Keratinocyte (primary cell): ENCODE results near the gene DDAH2. TPM values are rescaled to one million over a fixed set of nuclear protein-coding genes. Genes with fewer than 3 reads are reported as not detected.
A peak's percentile ranks its signal among the peaks of the same experiment; 100 is the strongest.

Source experiments
- DNase-seq: peaks from one replicate; pipeline ENCODE4 v3.0.0-alpha.2; 2011; ENCODE audit warnings: low read depth, missing footprints, low spot score
- FAIRE-seq: peaks from 2 replicates; lab custom pipeline; 2011; peaks lifted over from hg19 to GRCh38; lab: Jason Lieb, UNC
- H2AFZ ChIP-seq: 2 replicates; pipeline ENCODE4 v1.6.0; 2012; ENCODE audit warnings: low read length, control low read depth, inconsistent platforms; ENCODE audit not compliant: control insufficient read depth
- H3K27ac ChIP-seq: 2 replicates; pipeline ENCODE4 v1.5.1; 2011; ENCODE audit warnings: low read length; ENCODE audit not compliant: control insufficient read depth, insufficient read depth
- H3K27me3 ChIP-seq: 3 replicates; pipeline ENCODE4 v1.6.0; 2011; ENCODE audit warnings: low read length; ENCODE audit not compliant: control insufficient read depth, insufficient read depth; ENCODE audit errors: extremely low read depth
- H3K36me3 ChIP-seq, 2 experiments: 2 replicates in 1 of 2; 3 replicates in 1 of 2; pipeline ENCODE4 v1.5.1; 2011; ENCODE audit warnings: low read length in 2 of 2, mild to moderate bottlenecking in 1 of 2; ENCODE audit not compliant: control insufficient read depth in 2 of 2, insufficient read depth in 2 of 2; ENCODE audit errors: extremely low read depth in 1 of 2
- H3K4me1 ChIP-seq: 3 replicates; pipeline ENCODE4 v1.5.1; 2011; ENCODE audit warnings: low read length; ENCODE audit not compliant: control insufficient read depth, insufficient read depth; ENCODE audit errors: extremely low read depth
- H3K4me2 ChIP-seq: 3 replicates; pipeline ENCODE4 v1.6.0; 2011; ENCODE audit warnings: low read depth, low read length; ENCODE audit not compliant: control insufficient read depth, insufficient read depth; ENCODE audit errors: extremely low read depth
- H3K4me3 ChIP-seq, 3 experiments: fragments of 200-600 bp in 1 of 3; sonication (generic) in 1 of 3; 2 replicates in 2 of 3; 3 replicates in 1 of 3; pipeline ENCODE4 v1.5.1; 2011 to 2016; ENCODE audit warnings: low read length in 3 of 3, mild to moderate bottlenecking in 3 of 3, control low read depth in 2 of 3, inconsistent platforms in 1 of 3, low read depth in 1 of 3, mixed read lengths in 1 of 3, mixed run types in 1 of 3, moderate library complexity in 1 of 3; ENCODE audit not compliant: control insufficient read depth in 2 of 3, insufficient read depth in 2 of 3; ENCODE audit errors: extremely low read depth in 1 of 3
- H3K79me2 ChIP-seq: 2 replicates; pipeline ENCODE4 v1.6.0; 2012; ENCODE audit warnings: low read length; ENCODE audit not compliant: control insufficient read depth, insufficient read depth
- H3K9ac ChIP-seq: 3 replicates; pipeline ENCODE4 v1.6.0; 2011; ENCODE audit warnings: low read length; ENCODE audit not compliant: control insufficient read depth, insufficient read depth; ENCODE audit errors: extremely low read depth
- H3K9me1 ChIP-seq: 3 replicates; pipeline ENCODE4 v1.6.0; 2011; ENCODE audit warnings: low read length; ENCODE audit not compliant: control insufficient read depth, insufficient read depth; ENCODE audit errors: extremely low read depth
- H3K9me3 ChIP-seq: 2 replicates; pipeline ENCODE4 v1.5.1; 2012; ENCODE audit warnings: low read depth, low read length; ENCODE audit not compliant: control insufficient read depth
- H4K20me1 ChIP-seq: 3 replicates; pipeline ENCODE4 v1.6.0; 2011; ENCODE audit warnings: low read length; ENCODE audit not compliant: control insufficient read depth, insufficient read depth; ENCODE audit errors: extremely low read depth
- EZH2 ChIP-seq: IDR thresholded peaks from one replicate; pipeline ENCODE4 v1.6.1; 2012; ENCODE audit warnings: inconsistent platforms, mild to moderate bottlenecking, low read length, moderate library complexity
- dilution Hi-C: fragments of 300-500 bp; cut with MboI; formaldehyde crosslinking; loops from one replicate; pipeline ENCODE4 v1.7.0; 2020; ENCODE audit warnings: low sequenced_read_pairs; ENCODE audit not compliant: extremely low pct_ligation_motif_present
- polyA plus RNA-seq, 5 experiments: library from polyadenylated mRNA; depleted of rRNA in 3 of 5; stranded (reverse) in 3 of 5; stranded (forward) in 1 of 5; unstranded in 1 of 5; fragments of >200 nt; gene quantifications; 1 replicate in 1 of 5; 2 replicates in 3 of 5; 3 replicates in 1 of 5; pipeline versions ENCODE4 v1.2.1 to v1.2.3, GENCODE V29; 2011 to 2012; ENCODE audit warnings: missing spikeins in 2 of 5, low read depth in 1 of 5, low replicate concordance in 1 of 5
- TF ChIP-seq, protein P1 (sequence below), 3 experiments: IDR thresholded peaks in 1 of 3; conservative IDR thresholded peaks in 1 of 3; optimal IDR thresholded peaks in 1 of 3; 2 replicates in 2 of 3; 3 replicates in 1 of 3; pipeline versions ENCODE3 to v1.5.1; 2011; ENCODE audit warnings: low read length in 3 of 3, mild to moderate bottlenecking in 3 of 3, moderate library complexity in 2 of 3, control low read depth in 1 of 3, inconsistent platforms in 1 of 3; ENCODE audit not compliant: insufficient read depth in 2 of 3; ENCODE audit errors: extremely low read depth in 1 of 3

Gene DDAH2
- polyA plus RNA-seq, 1 donor (not counting 4 experiments of a cell fraction or from before 2014, with no cell fraction given) = 3.0 TPM

DNA sequence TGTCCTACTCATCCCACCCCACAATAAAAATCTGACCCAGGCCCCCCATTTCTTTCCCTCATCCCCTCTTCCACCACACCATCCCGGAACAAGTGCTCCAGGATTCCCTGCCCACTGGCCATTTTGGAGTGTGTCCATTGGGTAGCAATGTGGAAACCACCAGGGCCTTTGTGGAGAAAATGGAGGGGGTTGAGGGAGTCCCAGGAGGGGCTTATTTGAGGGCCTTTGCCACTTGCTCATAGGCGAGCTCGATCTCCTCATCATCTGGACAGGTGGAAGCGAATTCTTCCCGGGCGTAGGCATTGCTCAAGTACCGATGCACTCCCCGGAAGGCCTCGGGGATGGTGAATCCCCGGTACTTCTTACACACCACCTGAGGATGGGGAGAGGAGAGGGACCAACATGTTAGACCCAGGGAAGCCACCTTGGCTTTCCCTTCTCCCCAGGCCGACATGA lies 1.6 kb upstream of the DDAH2 start:
- Histone ChIP-seq H4K20me1 (peaks cover 19% of the 10 kb centered on the region), H3K9ac (no peak overlapping the region), H3K27ac (no peak overlapping the region), H3K79me2 (peaks cover 26% of the 10 kb centered on the region), H3K4me3 (no peak overlapping the region), H3K9me1 (peaks cover 4% of the 10 kb centered on the region), H3K36me3 (peaks cover 29 to 43% of the 10 kb centered on the region in 2 experiments), H3K4me2 (peak overlapping the region; percentile 91), H3K9me3 (no peaks in the 10 kb centered on the region), H3K27me3 (no peaks in the 10 kb centered on the region), H2AFZ (no peak overlapping the region), H3K4me1 (peaks cover 25% of the 10 kb centered on the region)
- FAIRE-seq (no peak), DNase-seq (no peak)
- dilution Hi-C loops = no loop called here
- no peak for TF ChIP-seq EZH2
- TF ChIP-seq, protein P1, sequence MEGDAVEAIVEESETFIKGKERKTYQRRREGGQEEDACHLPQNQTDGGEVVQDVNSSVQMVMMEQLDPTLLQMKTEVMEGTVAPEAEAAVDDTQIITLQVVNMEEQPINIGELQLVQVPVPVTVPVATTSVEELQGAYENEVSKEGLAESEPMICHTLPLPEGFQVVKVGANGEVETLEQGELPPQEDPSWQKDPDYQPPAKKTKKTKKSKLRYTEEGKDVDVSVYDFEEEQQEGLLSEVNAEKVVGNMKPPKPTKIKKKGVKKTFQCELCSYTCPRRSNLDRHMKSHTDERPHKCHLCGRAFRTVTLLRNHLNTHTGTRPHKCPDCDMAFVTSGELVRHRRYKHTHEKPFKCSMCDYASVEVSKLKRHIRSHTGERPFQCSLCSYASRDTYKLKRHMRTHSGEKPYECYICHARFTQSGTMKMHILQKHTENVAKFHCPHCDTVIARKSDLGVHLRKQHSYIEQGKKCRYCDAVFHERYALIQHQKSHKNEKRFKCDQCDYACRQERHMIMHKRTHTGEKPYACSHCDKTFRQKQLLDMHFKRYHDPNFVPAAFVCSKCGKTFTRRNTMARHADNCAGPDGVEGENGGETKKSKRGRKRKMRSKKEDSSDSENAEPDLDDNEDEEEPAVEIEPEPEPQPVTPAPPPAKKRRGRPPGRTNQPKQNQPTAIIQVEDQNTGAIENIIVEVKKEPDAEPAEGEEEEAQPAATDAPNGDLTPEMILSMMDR (optimal IDR thresholded peaks at IDR 0.05 in 1 of 3, IDR thresholded peaks at IDR 0.05 in 1 of 3, conservative IDR thresholded peaks at IDR 0.05 in 1 of 3; ENCODE audit: extremely low read depth in 1 of 3, insufficient read depth in 2 of 3, low read length in 3 of 3) = no peak

DNA sequence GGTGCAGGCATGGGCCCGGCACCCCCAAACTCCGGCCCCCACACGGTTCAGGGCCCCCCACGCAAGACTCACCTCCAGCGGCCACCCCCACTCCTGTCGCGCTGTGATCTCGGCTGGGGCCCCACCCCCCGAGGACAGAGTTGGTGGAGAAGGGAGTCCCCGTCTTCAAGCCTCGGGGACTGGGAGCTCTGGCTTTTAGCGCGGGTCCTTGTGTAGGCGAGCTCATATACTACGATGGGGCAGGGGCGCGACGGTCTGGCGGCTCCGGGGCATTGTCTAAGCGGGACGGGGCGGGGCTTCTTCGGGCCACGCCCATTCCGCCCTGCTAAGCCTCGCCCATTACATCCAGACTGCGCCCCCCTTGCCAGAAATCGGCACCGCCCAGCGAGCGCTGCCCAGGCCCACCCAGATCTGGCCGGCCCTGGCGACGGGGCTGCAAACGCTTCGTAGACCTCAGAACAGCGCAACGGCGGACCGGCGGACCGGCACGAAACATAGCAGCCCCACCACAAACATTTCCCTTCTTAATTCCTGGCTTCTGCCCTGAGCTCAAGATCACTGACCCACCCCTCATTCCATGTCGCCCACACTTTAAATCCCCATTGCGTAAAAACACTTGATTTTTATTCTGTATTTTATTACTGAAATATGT lies 1.0 kb upstream of the DDAH2 start:
- H3K9me1 ChIP-seq = peaks cover 4% of the 10 kb centered on the region
- H3K4me3 ChIP-seq = peak overlapping the region; percentile 38 to 74 (median 70)
- no peaks in the 10 kb centered on the region for H3K9me3 ChIP-seq
- TF ChIP-seq, protein P1 (optimal IDR thresholded peaks at IDR 0.05 in 1 of 3, IDR thresholded peaks at IDR 0.05 in 1 of 3, conservative IDR thresholded peaks at IDR 0.05 in 1 of 3; ENCODE audit: extremely low read depth in 1 of 3, insufficient read depth in 2 of 3, low read length in 3 of 3) = peak in 1 of 3 experiments; percentile 2
- no peak for TF ChIP-seq EZH2
- peak overlapping the region; percentile 50 for H3K9ac ChIP-seq
- H3K36me3 ChIP-seq = peaks cover 29 to 43% of the 10 kb centered on the region in 2 experiments
- FAIRE-seq = no peak
- peaks cover 21% of the 10 kb centered on the region for H3K79me2 ChIP-seq
- peaks cover 19% of the 10 kb centered on the region for H4K20me1 ChIP-seq
- H3K4me1 ChIP-seq = peaks cover 25% of the 10 kb centered on the region
- H3K27me3 ChIP-seq = no peaks in the 10 kb centered on the region
- H3K4me2 ChIP-seq = peak overlapping the region; percentile 91
- dilution Hi-C loops = no loop called here
- H2AFZ ChIP-seq = no peak overlapping the region
- no peak overlapping the region for H3K27ac ChIP-seq
- DNase-seq = no peak
